GM23338 (cell line): Measurements from ENCODE around the gene CABLES2. TPM values are rescaled to one million over a fixed set of nuclear protein-coding genes. Genes with fewer than 3 reads are reported as not detected.

ENCODE experiments used
- ATAC-seq: fragments of 200-7000 bp; cut with Tn5 transposase; 3 replicates; pipeline ENCODE4 v1.9.1; 2020
- DNase-seq: peaks from one replicate; pipeline ENCODE4 v3.0.0-alpha.2; 2015; ENCODE audit warnings: low spot score
- H2AFZ ChIP-seq: fragments of 200-600 bp; sonication (generic); 2 replicates; pipeline ENCODE4 v1.8.0; 2016; ENCODE audit warnings: antibody characterized with exemption, mild to moderate bottlenecking, moderate library complexity
- H3F3A ChIP-seq: fragments of 200-600 bp; sonication (generic); replicated peaks from 2 replicates; pipeline ENCODE4 v1.8.0; 2017; ENCODE audit warnings: antibody characterized with exemption, mixed run types, low read depth
- H3K27ac ChIP-seq: fragments of 200-600 bp; sonication (generic); 2 replicates; pipeline ENCODE4 v1.6.1; 2016; ENCODE audit warnings: low read depth
- H3K27me3 ChIP-seq: fragments of 200-600 bp; sonication (generic); 2 replicates; pipeline ENCODE4 v1.8.0; 2016; ENCODE audit warnings: mild to moderate bottlenecking, mixed run types, moderate library complexity; ENCODE audit not compliant: insufficient read depth
- H3K36me3 ChIP-seq: fragments of 200-600 bp; sonication (generic); 2 replicates; pipeline ENCODE4 v1.8.0; 2016; ENCODE audit warnings: mild to moderate bottlenecking; ENCODE audit not compliant: insufficient read depth
- H3K4me1 ChIP-seq: fragments of 200-600 bp; sonication (generic); 2 replicates; pipeline ENCODE4 v1.8.0; 2016; ENCODE audit warnings: mild to moderate bottlenecking, moderate library complexity; ENCODE audit not compliant: insufficient read depth
- H3K4me2 ChIP-seq: fragments of 200-600 bp; sonication (generic); 2 replicates; pipeline ENCODE4 v1.7.1; 2017; ENCODE audit warnings: mixed run types
- H3K4me3 ChIP-seq: fragments of 200-600 bp; sonication (generic); 2 replicates; pipeline ENCODE4 v1.6.1; 2016; ENCODE audit warnings: mixed run types
- H3K79me2 ChIP-seq: fragments of 200-600 bp; sonication (generic); replicated peaks from 2 replicates; pipeline ENCODE4 v1.8.0; 2017; ENCODE audit warnings: mild to moderate bottlenecking; ENCODE audit not compliant: insufficient read depth
- H3K9me2 ChIP-seq: fragments of 200-600 bp; sonication (generic); 2 replicates; pipeline ENCODE4 v1.8.0; 2017; ENCODE audit not compliant: insufficient read depth
- H4K20me1 ChIP-seq: fragments of 200-600 bp; sonication (generic); replicated peaks from 2 replicates; pipeline ENCODE4 v1.8.0; 2017; ENCODE audit warnings: mild to moderate bottlenecking; ENCODE audit not compliant: insufficient read depth
- H3K27ac Mint-ChIP-seq: 2 replicates; pipeline ENCODE4 v1.8.0; 2020; ENCODE audit warnings: inconsistent platforms, mild to moderate bottlenecking, moderate library complexity, mixed read lengths
- H3K27me3 Mint-ChIP-seq: 3 replicates; pipeline ENCODE4 v1.8.0; 2022; ENCODE audit warnings: low read depth, mild to moderate bottlenecking, moderate library complexity, mixed read lengths, inconsistent platforms; ENCODE audit not compliant: insufficient read depth, poor library complexity
- H3K36me3 Mint-ChIP-seq: 3 replicates; pipeline ENCODE4 v1.8.0; 2021; ENCODE audit warnings: low read depth, mild to moderate bottlenecking, inconsistent platforms, moderate library complexity, mixed read lengths
- H3K4me1 Mint-ChIP-seq: 3 replicates; pipeline ENCODE4 v1.8.0; 2020; ENCODE audit warnings: mild to moderate bottlenecking, inconsistent platforms, mixed read lengths
- H3K4me3 Mint-ChIP-seq: 3 replicates; pipeline ENCODE4 v1.8.0; 2021; ENCODE audit warnings: moderate library complexity, mild to moderate bottlenecking, inconsistent platforms, mixed read lengths
- H3K9me3 Mint-ChIP-seq: 3 replicates; pipeline ENCODE4 v1.8.0; 2020; ENCODE audit warnings: moderate library complexity, mild to moderate bottlenecking, inconsistent platforms, mixed read lengths
- EZH2 ChIP-seq: fragments of 200-600 bp; sonication (generic); IDR thresholded peaks from one replicate; pipeline ENCODE4 v1.8.0; 2017; ENCODE audit warnings: antibody characterized with exemption, mild to moderate bottlenecking, low read depth; ENCODE audit not compliant: unreplicated experiment
- POLR2AphosphoS5 ChIP-seq: IDR thresholded peaks from 2 replicates; pipeline ENCODE4 v1.6.1; 2016; ENCODE audit warnings: antibody characterized with exemption, low read depth
- REST ChIP-seq: IDR thresholded peaks from one replicate; pipeline ENCODE4 v1.6.1; 2018; ENCODE audit warnings: antibody characterized with exemption; ENCODE audit not compliant: unreplicated experiment
- STAT1 ChIP-seq: IDR thresholded peaks from one replicate; pipeline ENCODE4 v1.6.1; 2016; ENCODE audit warnings: antibody characterized with exemption; ENCODE audit not compliant: unreplicated experiment
- ZNF462 ChIP-seq: fragments of 250-450 bp; sonication (Bioruptor Pico); IDR thresholded peaks from 2 replicates; pipeline ENCODE4 v1.5.0; 2020; ENCODE audit warnings: mild to moderate bottlenecking, moderate library complexity
- polyA plus RNA-seq: library from polyadenylated mRNA; unstranded; fragments of >200 nt; fragmentation: Nextera tagmentation; extraction: Ambion mirVana; gene quantifications from 2 replicates; pipeline ENCODE4 v1.2.1, GENCODE V29; 2016
- total RNA-seq: library from RNA; depleted of rRNA; stranded (reverse); fragments of >200 nt; shearing (Covaris generic); gene quantifications from 2 replicates; pipeline ENCODE4 v1.2.3, GENCODE V29; 2014

CABLES2 gene
- total and polyA plus RNA-seq, 2 experiments from 2014 or later: 4.3 to 12.7 TPM

GRCh38 chr20:62348604-62349003 is 58.5 kb downstream of the CABLES2 start (continued):
- TF ChIP-seq REST (no peak), EZH2 (no peak), POLR2AphosphoS5 (no peak), ZNF462 (CRISPR knock-in tag) (no peak)

GRCh38 chr20:62347445-62347844 is 59.6 kb downstream of the CABLES2 start:
- H3K36me3 ChIP-seq: peaks cover 31% of the 10 kb centered on the region
- H3K4me1 ChIP-seq: no peaks in the 10 kb centered on the region
- peaks cover 5% of the 10 kb centered on the region; the same call in 1 of the 2 replicates for H3K79me2 ChIP-seq
- H3K27me3 ChIP-seq: no peaks in the 10 kb centered on the region
- H2AFZ ChIP-seq: no peak overlapping the region
- H3K9me2 ChIP-seq: no peaks in the 10 kb centered on the region
- DNase-seq (no peak), ATAC-seq (no peak)
- H3K9me3 Mint-ChIP-seq: peaks cover 24% of the 10 kb centered on the region
- H4K20me1 ChIP-seq: no peaks in the 10 kb centered on the region; the same call in 1 of the 2 replicates
- H3K4me3 Mint-ChIP-seq: no peak overlapping the region
- H3K27me3 Mint-ChIP-seq: peaks cover 15% of the 10 kb centered on the region
- no peak overlapping the region for H3K4me3 ChIP-seq
- peaks cover 76% of the 10 kb centered on the region for H3K36me3 Mint-ChIP-seq
- H3F3A ChIP-seq: peaks cover 30% of the 10 kb centered on the region
- no peak overlapping the region for H3K27ac Mint-ChIP-seq
- no peak overlapping the region for H3K4me2 ChIP-seq
- H3K27ac ChIP-seq: no peak overlapping the region
- peaks cover 5% of the 10 kb centered on the region; the same call in 2 of the 3 replicates for H3K4me1 Mint-ChIP-seq
- TF ChIP-seq STAT1: no peak
- TF ChIP-seq ZNF462 (CRISPR knock-in tag): no peak
